PFSK-1 (cell line): Measurements from ENCODE around the gene KRTAP10-6.

Experiments
- POLR2AphosphoS5 ChIP-seq: IDR thresholded peaks from 2 replicates; pipeline ENCODE4 v1.6.1; 2012; ENCODE audit warnings: low read depth, mild to moderate bottlenecking, control low read depth, low read length, moderate library complexity
- SIN3A ChIP-seq: IDR thresholded peaks from 2 replicates; pipeline ENCODE4 v1.6.1; 2012; ENCODE audit warnings: mild to moderate bottlenecking, low read length, moderate library complexity, borderline replicate concordance; ENCODE audit not compliant: insufficient read depth

DNA sequence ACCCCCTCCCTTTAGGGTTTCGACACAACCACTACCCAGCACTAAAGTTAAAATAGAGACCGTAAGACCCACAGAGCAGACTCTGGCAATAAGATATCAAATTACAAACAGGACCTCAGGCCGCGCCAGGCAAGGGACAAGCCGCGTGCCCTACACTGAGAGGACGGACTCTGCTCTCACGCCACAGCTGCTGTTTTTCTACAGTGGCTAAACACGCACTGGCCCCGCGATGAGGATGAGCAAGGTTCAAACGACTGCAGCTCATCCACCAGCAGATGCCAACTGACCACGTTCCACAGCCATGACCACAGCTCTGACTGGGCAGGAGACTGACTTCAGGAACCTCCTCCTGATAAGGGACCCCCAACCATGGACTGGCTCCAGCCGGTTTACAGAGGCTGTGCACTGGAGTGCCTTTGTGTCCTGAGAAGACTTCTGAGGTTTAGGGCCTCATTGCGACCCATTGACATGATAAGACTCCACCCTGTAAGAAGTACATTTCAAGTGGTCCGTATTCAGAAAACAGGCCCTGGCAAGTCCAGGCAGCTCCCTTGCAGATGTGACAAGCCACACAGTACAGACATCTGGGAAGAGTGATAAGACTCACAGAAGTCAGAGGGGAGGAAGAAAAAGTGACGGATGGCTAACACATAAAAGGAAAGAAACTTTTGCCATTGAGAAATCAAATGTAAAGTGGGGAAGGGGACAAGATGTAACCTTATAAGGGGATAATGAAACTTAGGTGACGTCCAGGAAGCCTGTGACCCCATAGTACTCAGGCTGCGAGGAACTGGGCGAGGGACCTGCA, 1.5 kb upstream of the KRTAP10-6 start:
- no peak for TF ChIP-seq SIN3A
- no peak for TF ChIP-seq POLR2AphosphoS5
